Hindlimb muscle (tissue), 1 donor: ENCODE results near the gene PIGT. TPM values are rescaled to one million over a fixed set of nuclear protein-coding genes. Genes with fewer than 3 reads are reported as not detected.

ENCODE experiments used
- DNase-seq: peaks from one replicate; pipeline ENCODE4 v3.0.0-alpha.2; 2013
- polyA plus RNA-seq: library from polyadenylated mRNA; unstranded; fragments of 120-200 nt; gene quantifications from one replicate; pipeline ENCODE4 v1.2.1, GENCODE V29; 2013; ENCODE audit not compliant: insufficient read length

The PIGT gene
- polyA plus RNA-seq, 1 donor: 83.3 TPM

DNA sequence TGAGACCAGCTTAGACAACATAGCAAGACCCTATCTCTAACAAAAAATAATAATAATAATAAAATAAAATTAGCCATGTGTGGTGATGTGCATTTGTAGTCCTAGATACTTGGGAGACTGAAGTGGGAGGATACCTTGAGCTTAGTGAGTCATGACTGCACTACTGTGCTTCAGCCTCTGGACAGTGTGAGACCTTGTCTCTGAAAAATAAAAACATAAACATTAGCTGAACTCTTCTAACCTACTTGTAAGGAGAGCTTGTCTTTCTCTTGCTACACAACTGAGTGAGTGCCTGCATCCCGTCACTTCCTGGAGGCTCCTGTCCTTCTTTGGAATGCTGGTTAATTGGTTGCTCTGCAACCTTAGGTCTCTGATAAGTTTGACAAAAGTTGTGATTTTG, 13.0 kb upstream of the PIGT start:
- no peak for DNase-seq

DNA sequence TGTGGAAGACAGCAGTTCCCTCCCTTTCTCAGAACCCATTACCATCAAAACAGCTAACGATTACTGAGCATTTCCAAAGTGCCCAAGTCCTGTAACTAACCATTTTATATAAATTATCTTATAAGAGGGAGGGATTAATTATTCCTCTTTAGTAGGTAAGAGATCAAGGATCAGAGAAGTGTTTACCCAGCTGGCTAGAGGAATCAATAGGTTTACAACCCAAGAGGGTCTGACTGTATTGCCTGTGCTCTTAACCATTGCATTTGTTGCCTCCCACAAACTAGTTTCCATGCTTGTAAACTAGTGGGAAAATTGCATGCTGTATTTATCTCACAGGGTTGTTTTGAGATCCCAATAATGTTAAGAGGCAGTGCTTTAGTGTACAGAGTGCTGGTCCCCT, 11.5 kb upstream of the PIGT start:
- DNase-seq: no peak

DNA sequence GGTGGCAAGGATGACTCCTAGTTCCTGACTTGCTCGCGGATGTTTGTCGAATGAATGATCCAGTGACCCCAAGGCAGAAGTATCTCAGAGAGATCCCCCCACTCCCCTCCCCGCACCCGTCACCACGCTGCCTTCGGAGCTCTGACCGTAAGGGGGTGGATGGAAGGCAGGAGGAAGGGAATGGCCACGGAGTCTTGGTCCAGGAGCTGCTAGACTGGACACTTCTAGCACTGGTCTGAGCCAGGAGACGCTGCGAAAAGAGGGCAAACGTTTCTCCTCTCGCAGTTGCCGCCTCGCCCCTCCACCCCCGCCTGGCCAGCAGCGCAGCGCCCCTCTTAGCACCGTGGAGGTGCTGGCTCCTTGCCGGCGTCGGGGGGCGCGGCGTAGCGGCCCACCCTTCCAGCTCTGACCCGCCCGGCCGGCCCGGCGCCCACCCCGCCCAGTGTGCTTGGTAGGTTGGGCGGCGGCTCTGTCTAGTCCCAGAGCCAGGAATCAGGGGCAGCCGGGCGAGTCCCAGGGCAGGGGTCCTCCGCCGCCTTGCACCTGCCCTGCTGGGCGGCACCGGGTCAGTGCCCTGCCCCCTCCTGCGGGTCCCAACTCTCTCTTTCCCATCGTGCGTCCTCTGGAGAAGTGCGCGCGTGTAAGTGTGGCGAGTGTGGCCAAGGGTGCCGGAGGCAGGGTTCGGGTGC, 10.2 kb upstream of the PIGT start:
- DNase-seq: no peak

DNA sequence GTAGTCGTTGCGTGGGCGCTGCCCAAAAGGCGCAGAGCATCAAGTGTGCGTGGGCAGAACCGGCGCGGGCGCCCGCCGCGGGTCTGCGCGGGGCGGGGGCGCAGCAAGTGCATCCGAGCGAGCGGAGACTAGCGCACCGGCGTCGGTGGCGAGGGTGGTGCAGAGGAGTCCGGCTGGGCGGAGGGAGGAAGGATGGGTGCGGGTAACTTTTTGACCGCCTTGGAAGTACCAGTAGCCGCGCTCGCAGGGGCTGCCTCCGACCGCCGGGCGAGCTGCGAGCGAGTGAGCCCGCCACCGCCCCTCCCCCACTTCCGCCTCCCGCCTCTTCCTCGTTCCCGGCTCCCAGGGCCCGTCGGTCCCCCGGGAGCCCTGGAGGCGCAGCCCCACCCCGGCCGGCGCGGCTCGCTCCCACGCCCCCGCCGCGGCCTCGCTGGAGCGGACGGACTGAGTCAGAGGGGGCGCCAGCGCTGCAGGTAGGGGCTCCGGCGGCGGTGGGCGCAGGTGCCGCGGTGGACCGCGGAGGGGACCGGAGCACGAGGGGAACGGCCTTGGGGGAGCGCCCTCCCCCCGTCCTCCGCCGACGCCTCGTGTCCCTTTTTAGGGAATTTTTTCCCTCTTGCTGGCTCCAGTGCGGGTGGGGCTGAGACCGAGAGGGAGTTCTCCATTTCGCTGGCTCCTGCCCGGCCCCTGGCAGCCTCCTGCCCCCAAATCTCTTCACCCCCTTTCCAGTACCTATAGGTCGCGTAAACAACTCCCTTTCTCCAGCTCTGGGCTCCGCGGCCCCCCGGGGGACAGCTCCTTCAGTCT, 9.5 kb upstream of the PIGT start:
- no peak for DNase-seq

DNA sequence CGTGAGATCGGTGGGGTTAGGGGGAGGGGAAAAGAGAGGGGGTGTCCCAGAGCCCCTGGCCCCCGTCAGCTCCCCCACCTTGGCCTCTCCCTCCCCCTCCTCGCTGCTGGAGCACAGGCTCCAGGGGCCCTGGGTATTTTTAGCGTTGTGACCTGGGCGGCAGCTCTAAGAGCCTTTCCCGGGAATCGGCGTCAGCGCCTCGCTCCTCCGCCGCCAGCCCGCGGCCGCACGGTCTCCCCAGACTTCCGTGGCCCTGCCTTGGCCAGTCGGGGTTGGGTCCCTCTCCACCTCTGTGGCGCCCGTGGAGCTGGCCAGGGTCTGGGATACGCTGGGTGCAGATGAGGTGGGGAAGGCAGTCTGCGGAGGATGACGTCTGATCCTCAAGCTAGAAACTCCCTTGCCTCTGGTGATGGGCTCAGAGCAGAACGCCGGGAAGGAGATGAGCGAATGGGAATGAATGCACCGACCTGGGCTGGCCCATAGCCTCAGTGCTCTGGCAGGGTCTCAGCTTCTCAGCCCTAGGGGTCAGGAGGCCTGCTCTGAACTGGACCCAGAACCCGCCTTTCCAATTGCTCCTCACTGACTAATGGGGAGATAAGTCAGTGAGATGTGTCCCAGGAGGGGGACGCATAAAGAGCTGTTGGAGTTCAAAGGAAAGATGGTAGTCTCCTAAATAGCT, 8.7 kb upstream of the PIGT start:
- DNase-seq: no peak

DNA sequence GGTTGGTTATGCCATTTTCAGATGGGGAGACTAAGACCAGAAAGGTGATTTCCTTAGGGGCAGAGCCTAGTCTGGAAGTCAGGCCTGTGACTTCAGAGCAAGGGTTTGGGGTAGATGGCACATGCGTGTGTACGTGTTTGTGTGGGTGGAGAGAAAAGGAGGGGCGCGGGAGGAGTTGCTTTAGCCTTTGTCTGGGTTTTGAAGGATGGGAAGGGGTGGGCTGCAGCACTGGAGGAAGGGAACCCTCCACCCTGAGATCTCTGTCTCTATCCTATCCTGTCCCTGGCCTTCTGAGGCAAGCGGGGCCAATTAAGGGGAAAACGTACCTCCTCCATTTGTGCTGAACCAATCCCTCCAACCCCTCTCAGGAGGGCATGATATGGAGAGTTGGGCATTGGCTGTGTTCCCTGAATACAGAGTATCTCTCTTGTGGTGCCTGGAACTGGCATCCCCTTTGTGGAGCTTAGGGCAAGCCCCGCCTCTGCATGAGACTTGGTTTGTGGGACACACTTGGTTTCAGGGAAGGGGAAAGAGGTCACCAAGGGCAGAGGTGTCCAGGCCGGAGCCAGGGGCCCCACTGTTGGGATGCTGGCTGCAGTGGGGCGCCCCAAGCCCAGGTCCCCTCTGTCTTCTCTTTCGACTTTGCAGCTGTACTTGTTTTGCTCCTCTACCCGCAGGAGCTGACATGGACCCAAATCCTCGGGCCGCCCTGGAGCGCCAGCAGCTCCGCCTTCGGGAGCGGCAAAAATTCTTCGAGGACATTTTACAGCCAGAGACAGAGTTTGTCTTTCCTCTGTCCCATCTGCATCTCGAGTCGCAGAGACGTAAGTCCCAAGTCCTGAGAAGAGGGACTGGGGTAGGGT, 7.9 kb upstream of the PIGT start, which contains the start of gene DBNDD2:
Gene DBNDD2, plus strand, starts transcription at position 507 of the 863 bp plus-strand sequence. Its CDS starts 179 bp downstream, at position 686.
- DNase-seq: no peak

DNA sequence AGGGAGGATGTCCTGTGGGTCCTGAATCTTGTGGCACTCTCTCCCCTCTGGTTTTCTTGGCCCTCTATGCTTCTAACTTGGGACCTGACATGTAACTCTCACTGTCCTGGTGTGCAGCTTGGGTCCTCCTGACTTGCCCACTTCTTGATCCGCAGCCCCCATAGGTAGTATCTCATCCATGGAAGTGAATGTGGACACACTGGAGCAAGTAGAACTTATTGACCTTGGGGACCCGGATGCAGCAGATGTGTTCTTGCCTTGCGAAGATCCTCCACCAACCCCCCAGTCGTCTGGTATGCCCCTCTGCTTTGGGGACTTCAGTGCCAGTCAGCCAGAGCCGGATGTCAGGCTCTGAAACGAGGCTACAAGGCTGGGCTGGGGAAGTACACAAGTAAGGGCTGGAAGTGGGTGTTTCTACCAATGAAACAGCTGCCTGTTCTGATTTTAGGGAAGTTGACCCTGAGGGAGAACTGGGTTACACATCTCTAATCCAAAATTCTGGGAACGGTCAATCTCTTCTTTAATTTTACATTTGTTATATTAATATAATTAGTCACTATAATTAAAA, 7.2 kb upstream of the PIGT start:
- no peak for DNase-seq

DNA sequence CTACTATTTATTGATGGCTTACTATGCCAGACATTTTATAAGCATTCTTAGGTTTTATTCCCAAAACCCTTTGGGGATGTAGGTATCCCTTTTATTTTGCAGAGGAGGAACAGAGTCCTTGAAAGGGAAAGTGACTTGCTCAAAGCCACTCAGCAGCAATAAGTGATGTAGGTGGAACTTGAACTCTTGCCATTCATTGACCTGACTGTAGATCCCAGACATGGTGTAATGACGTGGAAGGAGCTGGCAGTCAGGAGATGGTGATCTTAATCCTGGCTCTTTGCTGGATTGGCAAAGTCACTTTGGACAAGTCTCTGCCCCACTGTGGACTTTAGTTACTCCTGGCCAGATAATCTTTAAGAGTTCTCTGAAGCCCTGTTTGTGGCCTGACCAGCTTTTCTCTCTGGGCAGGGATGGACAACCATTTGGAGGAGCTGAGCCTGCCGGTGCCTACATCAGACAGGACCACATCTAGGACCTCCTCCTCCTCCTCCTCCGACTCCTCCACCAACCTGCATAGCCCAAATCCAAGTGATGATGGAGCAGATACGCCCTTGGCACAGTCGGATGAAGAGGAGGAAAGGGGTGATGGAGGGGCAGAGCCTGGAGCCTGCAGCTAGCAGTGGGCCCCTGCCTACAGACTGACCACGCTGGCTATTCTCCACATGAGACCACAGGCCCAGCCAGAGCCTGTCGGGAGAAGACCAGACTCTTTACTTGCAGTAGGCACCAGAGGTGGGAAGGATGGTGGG, 6.2 kb upstream of the PIGT start:
- no peak for DNase-seq

DNA sequence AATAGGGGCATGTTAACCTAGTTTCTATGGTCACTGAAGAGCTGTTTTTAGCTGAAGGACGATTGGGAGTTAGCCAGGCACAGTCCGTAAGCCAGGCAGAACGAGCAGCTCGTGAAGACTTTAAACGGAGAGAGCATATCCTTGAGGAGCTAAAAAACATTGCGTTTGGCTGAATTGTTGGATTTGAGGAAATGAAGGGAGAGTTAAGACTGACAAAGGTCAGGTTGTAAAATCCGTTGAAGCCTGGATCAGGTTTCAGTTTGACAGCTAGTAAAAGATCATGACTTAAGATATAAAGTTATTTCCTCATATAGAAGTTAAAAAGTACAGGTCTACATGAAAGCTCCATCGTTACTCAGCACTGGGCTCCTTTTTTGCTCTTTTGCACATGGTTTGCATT, 5.1 kb upstream of the PIGT start:
- DNase-seq: no peak

DNA sequence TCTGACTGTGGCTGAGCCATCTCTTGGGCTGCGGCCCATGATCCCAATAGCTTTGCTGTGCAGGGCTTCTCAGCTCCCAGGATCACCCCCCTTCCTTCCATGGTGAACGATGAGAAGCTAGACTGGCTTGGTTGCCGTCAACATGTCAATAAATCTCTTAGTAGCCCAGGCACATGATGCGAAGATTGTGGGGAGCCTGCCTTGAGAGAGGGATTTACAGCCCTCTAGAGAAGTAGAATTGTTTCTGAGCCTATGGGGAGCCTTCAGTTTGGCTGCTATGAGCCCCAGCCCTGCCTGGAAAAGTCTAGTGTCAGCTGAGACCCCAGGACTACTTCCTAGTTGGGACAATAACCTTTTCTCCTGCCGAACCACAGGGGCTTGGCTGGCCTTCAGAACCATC, 3.3 kb upstream of the PIGT start:
- no peak for DNase-seq

DNA sequence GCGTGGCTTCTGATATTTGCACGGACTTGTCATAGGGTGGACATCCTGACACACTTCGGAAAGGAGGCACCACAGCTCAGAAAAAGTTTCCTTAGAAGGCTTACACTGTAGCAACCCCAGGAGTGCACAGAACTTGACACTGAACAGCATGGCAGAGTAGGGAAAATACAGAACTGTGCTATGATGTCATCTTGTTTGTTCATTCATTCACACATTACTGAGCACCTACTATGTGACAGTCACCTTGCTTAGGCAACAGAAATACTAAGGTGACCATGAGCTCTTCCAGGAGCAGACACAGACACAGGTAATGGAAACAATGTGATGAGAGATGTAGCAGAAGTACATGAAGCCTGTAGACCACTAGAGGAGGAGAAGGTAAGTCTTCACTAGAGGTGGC, 2.5 kb upstream of the PIGT start:
- no peak for DNase-seq

DNA sequence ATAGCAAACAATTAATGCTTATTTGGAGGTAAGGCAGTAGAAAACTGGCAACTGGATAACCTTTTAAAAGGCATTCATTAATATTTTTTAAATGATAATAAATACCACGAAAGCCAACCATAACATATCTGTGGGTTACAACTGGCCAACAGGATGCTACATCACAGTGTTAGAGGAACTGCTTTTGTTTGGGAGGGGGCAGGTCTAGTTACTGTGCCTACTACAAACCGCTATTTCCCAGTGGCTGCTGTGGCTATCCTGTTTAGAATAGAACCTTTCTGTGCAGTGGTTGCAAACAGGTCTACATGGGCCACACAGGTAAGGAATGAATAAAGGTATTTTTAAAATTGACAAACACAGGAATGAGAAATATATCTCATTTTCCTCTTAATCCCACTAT, 976 bp downstream of the PIGT start:
- DNase-seq: no peak

DNA sequence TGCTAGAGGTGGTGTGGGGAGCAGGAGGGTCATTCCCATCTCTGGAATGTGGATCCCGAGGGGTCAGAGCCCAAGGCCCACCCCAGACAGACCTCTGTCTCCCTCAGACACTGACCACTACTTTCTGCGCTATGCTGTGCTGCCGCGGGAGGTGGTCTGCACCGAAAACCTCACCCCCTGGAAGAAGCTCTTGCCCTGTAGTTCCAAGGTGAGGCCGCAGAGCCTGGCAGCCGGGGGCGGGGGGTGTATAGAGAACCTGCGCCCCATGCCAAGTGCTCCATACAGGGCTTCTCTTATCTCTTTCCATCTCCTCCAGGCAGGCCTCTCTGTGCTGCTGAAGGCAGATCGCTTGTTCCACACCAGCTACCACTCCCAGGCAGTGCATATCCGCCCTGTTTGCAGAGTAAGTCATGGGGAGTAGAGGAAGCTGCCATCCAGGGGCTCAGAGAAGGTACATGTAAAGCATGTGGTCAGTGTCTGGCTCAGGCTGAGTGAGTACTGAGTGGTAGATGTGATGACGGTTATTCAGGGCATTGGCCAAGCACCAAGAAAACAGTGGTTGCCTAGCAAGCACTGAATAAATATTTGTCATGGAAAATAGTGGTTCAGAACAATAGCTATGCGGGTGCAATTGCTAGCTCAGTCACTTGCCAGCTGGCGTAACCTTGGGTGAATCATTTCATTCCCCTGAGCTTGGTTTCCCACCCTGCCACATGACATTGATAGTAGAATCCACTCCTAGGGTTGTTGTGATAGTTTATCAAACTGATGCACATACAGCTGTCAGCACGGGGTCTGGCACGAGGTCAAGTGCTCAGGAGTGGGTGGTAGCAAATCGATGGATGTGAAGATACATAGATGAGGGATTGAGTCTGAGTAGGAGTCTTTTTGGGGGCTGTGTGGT, 3.5 kb downstream of the PIGT start:
- DNase-seq: no peak

DNA sequence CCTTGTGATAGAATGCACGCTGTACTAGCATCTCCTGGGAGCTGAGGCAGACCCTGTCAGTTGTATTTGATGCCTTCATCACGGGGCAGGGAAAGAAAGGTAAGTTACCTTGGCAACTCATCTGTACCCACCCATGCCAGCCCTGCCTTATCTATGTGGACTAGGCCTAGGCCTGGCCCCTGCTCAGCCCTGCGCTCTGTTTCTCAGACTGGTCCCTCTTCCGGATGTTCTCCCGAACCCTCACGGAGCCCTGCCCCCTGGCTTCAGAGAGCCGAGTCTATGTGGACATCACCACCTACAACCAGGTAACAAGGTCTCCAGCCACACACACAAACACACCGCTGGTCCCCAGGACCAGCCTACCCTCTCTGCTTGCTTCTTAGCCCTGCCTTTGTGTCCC, 4.2 kb downstream of the PIGT start:
- DNase-seq: no peak

DNA sequence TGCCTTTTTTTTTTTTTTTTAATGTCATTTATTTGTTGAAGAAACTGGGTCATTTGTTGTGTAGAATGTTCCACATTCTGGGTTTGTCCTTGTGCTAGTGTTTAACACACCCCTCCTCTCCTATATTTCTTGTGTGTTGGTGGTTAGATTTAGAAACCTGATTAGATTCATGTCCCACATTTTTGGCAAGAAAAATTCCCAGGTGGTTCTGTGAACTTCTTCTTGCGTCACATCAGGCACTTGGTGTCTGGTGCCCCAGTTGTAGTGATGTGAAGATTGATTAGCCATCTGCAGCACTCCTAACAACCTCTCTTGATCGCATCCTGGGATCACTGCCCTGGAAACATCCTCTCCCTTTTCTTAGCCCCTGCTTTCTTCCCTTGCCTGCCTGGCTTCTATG, 7.8 kb downstream of the PIGT start:
- no peak for DNase-seq

DNA sequence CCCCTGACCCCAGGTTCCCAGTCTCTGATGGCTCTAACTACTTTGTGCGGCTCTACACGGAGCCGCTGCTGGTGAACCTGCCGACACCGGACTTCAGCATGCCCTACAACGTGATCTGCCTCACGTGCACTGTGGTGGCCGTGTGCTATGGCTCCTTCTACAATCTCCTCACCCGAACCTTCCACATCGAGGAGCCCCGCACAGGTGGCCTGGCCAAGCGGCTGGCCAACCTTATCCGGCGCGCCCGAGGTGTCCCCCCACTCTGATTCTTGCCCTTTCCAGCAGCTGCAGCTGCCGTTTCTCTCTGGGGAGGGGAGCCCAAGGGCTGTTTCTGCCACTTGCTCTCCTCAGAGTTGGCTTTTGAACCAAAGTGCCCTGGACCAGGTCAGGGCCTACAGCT, 9.6 kb downstream of the PIGT start:
- no peak for DNase-seq

DNA sequence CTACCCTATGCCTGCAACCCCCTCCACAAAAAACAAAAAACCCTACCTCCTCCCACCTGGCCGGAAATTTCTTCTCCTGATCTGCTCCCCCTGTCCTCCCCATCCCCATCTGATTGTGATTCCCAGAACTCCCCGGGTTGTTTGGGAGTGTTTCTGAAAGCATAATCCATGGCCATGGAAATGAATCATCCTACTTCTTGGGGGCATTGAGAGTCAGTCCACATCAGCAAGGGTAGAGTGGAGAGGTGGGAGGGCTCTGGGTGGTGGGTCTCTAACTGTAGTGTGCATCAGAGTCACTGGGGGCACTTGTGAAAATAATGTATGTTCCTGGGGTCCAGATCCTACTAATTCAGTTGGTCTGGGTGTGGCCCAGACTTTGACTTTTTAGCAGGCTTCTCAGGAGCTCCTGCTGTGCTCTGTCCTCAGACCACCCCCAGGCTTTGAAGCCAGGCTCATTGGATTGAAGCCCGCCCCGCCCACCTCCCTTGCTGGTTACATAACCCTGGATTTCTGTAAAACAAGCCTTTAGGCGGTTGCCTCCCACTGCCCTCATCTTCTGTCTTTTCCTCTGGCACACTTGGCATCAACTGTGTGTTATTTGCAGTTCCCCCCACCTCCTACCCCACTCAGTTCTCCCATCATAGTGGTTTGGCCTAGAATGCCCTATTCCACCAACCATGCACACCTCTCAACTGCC, 10.5 kb downstream of the PIGT start:
- no peak for DNase-seq

DNA sequence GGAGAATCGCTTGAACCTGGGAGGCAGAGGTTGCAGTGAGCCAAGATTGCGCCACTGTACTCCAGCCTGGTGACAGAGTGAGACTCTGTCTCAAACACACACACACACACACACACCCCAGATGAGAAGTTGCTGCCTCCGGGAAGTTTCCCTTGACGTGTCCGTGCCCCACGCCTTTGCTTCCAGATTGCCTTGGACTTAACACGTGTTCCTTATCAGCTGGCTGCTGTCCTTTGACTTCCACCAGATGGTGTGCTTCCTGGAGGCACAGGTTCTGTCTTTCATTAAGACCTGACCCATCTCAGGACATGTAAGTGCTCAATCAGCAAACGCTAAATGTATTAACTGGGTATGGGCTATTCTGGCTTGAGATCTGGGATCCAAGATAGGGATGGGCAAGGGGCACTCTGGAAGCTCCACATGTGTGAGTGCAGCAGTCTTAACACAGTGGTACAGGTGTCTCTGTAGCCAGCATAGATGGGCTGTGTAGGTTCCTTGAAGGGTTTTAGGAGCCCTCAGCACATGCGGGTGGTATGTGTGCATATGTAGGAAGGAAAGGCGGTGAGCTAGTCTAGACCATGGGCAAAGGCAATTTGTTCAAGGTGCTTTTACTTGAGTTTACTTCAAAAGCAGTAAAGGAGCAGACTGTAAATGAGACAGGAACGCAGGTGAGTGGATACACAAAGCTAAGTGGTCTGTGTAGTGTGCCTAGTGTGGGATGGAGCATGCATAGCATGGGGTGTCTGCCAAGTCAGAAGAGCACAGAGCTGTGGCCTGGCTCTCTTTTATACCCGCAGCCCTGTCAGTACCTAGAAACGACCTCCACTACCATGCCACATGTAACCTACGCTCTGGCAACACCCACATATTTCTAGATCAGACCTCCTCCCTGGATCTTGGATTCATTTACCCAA, 11.6 kb downstream of the PIGT start:
- no peak for DNase-seq

DNA sequence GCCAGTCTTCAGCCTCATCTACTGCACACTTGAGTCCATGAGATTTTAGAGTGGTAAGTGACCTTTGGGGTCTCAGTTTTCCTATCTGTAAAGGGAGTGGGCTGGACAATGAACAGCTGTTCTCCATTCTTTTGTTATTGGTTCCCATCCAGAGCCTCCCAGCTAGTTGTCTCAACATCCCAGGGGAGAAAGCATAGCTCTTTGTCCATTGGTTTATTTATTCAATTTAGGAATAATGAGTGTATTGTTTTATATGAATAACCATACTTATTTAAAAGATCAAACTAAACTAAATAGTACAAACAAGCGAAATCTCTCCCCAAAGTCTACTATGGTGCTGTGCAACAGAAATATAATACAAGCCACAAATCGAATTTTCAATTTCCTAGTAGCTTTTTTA, 13.7 kb downstream of the PIGT start:
- DNase-seq: no peak
